ENCODE measurements around the gene PCDHGA2.

GRCh38 chr5:141392429-141393198, 54.1 kb downstream of the PCDHGA2 start, which contains the start of gene PCDHGA8:
- no peak for TF ChIP-seq CTCF (IDR thresholded peaks at IDR 0.05; ENCODE audit: borderline replicate concordance, extremely low read depth, low read length, poor library complexity, severe bottlenecking)
- TF ChIP-seq EZH2 (IDR thresholded peaks at IDR 0.05; ENCODE audit: borderline replicate concordance, low read depth, low read length, severe bottlenecking): no peak
